ENCODE measurements around the gene PLEKHA7.

GRCh38 chr11:16820324-16821092 lies 193.7 kb downstream of the PLEKHA7 start:
- no peak for TF ChIP-seq REST (IDR thresholded peaks at IDR 0.05; ENCODE audit: insufficient read depth in 1 of 2, low read depth in 2 of 2, low read length in 2 of 2)
- TF ChIP-seq POLR2AphosphoS5 (IDR thresholded peaks at IDR 0.05; ENCODE audit: low read depth, low read length), result no peak

All from PFSK-1 (cell line).